GM12878 (cell line): ENCODE measurements around the gene MAGI2. TPM values are rescaled to one million over a fixed set of nuclear protein-coding genes. Genes with fewer than 3 reads are reported as not detected.

Source experiments
- polyA plus RNA-seq, 11 experiments: library from polyadenylated mRNA; depleted of rRNA in 4 of 11; unstranded in 6 of 11; stranded (reverse) in 5 of 11; fragments of >200 nt; fragmentation: Nextera tagmentation in 4 of 11; fragmentation: Illumina TruSeq in 1 of 11; extraction: Ambion mirVana in 4 of 11; extraction: Trizol in 1 of 11; gene quantifications; 1 replicate in 1 of 11; 2 replicates in 10 of 11; pipeline versions ENCODE4 v1.2.1 to v1.2.3, GENCODE V29; 2011 to 2016; ENCODE audit warnings: inconsistent platforms in 2 of 11, missing spikeins in 2 of 11, low read depth in 1 of 11
- total RNA-seq, 4 experiments: library from RNA; depleted of rRNA in 3 of 4; stranded (reverse); fragments of >200 nt in 3 of 4; fragmentation: Illumina TruSeq in 1 of 4; extraction: Trizol in 1 of 4; gene quantifications; 2 replicates each; pipeline versions ENCODE4 v1.2.1 to v1.2.3, GENCODE V29; 2013 to 2021
- TF ChIP-seq, protein P1 (sequence below): fragments of 450-650 bp; IDR thresholded peaks from 2 replicates; pipeline ENCODE4 v1.6.1; 2017; ENCODE audit warnings: antibody characterized with exemption, mild to moderate bottlenecking, moderate library complexity
- TF ChIP-seq, protein P2 (sequence below): IDR thresholded peaks from 2 replicates; pipeline ENCODE4 v1.6.1; 2012; ENCODE audit warnings: improper control_type of control experiment, low read depth, low read length; ENCODE audit not compliant: insufficient replicate concordance
- TF ChIP-seq, protein P3 (sequence below): fragments of 450-650 bp; conservative IDR thresholded peaks from 2 replicates; pipeline ENCODE4 v1.6.1; 2017; ENCODE audit warnings: mild to moderate bottlenecking, moderate library complexity

The MAGI2 gene
- total and polyA plus RNA-seq, 10 of the 15 experiments (the other 5 are each of a cell fraction or from before 2014, with no cell fraction given) = 0.01 to 0.31 (median 0.05) TPM; not detected in 2

DNA sequence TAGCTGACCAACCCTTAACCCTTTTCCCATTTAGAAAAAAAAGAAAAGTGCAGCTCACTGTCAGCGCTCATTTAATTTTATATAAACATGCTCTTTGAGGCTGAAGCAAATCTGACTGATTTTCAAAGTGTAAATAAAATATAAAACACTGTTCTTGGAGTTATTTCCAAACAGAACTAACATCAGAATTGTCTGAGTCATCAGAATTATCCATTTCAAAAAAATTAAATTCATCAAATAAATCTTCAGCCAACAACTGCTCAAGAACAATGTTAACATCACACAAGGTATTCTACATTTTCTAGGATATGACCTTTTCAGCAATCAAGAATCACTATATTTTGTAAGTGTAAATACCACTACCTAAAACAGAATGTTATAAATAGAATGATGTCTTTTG is 93.6 kb downstream of the MAGI2 start (continued):
- TF ChIP-seq, protein P1, sequence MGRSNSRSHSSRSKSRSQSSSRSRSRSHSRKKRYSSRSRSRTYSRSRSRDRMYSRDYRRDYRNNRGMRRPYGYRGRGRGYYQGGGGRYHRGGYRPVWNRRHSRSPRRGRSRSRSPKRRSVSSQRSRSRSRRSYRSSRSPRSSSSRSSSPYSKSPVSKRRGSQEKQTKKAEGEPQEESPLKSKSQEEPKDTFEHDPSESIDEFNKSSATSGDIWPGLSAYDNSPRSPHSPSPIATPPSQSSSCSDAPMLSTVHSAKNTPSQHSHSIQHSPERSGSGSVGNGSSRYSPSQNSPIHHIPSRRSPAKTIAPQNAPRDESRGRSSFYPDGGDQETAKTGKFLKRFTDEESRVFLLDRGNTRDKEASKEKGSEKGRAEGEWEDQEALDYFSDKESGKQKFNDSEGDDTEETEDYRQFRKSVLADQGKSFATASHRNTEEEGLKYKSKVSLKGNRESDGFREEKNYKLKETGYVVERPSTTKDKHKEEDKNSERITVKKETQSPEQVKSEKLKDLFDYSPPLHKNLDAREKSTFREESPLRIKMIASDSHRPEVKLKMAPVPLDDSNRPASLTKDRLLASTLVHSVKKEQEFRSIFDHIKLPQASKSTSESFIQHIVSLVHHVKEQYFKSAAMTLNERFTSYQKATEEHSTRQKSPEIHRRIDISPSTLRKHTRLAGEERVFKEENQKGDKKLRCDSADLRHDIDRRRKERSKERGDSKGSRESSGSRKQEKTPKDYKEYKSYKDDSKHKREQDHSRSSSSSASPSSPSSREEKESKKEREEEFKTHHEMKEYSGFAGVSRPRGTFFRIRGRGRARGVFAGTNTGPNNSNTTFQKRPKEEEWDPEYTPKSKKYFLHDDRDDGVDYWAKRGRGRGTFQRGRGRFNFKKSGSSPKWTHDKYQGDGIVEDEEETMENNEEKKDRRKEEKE = no peak
- TF ChIP-seq, protein P2, sequence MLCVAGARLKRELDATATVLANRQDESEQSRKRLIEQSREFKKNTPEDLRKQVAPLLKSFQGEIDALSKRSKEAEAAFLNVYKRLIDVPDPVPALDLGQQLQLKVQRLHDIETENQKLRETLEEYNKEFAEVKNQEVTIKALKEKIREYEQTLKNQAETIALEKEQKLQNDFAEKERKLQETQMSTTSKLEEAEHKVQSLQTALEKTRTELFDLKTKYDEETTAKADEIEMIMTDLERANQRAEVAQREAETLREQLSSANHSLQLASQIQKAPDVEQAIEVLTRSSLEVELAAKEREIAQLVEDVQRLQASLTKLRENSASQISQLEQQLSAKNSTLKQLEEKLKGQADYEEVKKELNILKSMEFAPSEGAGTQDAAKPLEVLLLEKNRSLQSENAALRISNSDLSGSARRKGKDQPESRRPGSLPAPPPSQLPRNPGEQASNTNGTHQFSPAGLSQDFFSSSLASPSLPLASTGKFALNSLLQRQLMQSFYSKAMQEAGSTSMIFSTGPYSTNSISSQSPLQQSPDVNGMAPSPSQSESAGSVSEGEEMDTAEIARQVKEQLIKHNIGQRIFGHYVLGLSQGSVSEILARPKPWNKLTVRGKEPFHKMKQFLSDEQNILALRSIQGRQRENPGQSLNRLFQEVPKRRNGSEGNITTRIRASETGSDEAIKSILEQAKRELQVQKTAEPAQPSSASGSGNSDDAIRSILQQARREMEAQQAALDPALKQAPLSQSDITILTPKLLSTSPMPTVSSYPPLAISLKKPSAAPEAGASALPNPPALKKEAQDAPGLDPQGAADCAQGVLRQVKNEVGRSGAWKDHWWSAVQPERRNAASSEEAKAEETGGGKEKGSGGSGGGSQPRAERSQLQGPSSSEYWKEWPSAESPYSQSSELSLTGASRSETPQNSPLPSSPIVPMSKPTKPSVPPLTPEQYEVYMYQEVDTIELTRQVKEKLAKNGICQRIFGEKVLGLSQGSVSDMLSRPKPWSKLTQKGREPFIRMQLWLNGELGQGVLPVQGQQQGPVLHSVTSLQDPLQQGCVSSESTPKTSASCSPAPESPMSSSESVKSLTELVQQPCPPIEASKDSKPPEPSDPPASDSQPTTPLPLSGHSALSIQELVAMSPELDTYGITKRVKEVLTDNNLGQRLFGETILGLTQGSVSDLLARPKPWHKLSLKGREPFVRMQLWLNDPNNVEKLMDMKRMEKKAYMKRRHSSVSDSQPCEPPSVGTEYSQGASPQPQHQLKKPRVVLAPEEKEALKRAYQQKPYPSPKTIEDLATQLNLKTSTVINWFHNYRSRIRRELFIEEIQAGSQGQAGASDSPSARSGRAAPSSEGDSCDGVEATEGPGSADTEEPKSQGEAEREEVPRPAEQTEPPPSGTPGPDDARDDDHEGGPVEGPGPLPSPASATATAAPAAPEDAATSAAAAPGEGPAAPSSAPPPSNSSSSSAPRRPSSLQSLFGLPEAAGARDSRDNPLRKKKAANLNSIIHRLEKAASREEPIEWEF = no peak
- TF ChIP-seq, protein P3, sequence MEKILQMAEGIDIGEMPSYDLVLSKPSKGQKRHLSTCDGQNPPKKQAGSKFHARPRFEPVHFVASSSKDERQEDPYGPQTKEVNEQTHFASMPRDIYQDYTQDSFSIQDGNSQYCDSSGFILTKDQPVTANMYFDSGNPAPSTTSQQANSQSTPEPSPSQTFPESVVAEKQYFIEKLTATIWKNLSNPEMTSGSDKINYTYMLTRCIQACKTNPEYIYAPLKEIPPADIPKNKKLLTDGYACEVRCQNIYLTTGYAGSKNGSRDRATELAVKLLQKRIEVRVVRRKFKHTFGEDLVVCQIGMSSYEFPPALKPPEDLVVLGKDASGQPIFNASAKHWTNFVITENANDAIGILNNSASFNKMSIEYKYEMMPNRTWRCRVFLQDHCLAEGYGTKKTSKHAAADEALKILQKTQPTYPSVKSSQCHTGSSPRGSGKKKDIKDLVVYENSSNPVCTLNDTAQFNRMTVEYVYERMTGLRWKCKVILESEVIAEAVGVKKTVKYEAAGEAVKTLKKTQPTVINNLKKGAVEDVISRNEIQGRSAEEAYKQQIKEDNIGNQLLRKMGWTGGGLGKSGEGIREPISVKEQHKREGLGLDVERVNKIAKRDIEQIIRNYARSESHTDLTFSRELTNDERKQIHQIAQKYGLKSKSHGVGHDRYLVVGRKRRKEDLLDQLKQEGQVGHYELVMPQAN = no peak
